Measurements from ENCODE around the gene PRG3.

DNA sequence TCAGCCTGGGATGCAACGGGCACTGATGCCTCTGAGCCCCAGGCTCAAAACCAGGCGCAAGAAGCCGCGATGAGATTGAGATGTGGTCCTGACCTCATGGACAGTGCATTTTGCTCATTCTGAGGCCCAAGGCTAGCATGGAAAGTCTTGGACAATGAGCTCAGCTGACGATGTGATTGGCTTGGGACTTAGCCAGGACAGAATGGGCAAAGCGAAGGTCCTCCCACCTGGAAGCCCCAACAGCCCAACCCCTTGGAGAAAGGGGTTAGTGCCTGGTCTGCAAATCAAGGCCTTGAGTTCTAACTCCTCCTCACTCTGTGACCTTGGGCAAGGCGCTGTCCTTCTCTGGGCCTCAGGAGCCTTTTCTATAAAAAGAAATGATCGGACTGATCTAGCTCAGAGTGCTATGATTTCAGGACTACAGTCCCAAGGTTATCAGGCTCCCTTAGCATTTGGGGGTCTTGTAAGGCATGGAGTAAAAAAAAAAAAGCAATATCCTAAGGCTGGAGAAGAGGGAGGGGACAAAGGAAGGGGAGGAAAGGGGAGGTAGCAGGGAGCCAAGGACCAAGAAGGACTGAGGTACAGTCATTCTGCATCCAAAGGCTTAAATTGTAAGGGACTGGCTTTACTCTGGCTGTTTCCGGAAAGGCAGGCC lies 43.3 kb upstream of the PRG3 start:
- TF ChIP-seq POLR2AphosphoS5 (IDR thresholded peaks at IDR 0.05; ENCODE audit: control insufficient read depth, insufficient read depth, low read depth, low read length) (no peak), BHLHE40 (IDR thresholded peaks at IDR 0.05; ENCODE audit: low read length) (no peak), ESRRA (IDR thresholded peaks at IDR 0.05; ENCODE audit: borderline replicate concordance, low read depth) (no peak), THRAP3 (IDR thresholded peaks at IDR 0.05; ENCODE audit: borderline replicate concordance) (no peak), POLR2A (conservative IDR thresholded peaks at IDR 0.05) (no peak; the same call in 1 of the 2 replicates), MED1 (CRISPR knock-in tag; IDR thresholded peaks at IDR 0.05; ENCODE audit: borderline replicate concordance) (no peak), JUNB (CRISPR knock-in tag; conservative IDR thresholded peaks at IDR 0.05) (no peak), SMAD1 (IDR thresholded peaks at IDR 0.05; ENCODE audit: low read depth, low read length, partially characterized antibody) (no peak), FOS (IDR thresholded peaks at IDR 0.05; ENCODE audit: extremely low read depth, insufficient read length) (no peak)
- TF ChIP-seq, protein P1, sequence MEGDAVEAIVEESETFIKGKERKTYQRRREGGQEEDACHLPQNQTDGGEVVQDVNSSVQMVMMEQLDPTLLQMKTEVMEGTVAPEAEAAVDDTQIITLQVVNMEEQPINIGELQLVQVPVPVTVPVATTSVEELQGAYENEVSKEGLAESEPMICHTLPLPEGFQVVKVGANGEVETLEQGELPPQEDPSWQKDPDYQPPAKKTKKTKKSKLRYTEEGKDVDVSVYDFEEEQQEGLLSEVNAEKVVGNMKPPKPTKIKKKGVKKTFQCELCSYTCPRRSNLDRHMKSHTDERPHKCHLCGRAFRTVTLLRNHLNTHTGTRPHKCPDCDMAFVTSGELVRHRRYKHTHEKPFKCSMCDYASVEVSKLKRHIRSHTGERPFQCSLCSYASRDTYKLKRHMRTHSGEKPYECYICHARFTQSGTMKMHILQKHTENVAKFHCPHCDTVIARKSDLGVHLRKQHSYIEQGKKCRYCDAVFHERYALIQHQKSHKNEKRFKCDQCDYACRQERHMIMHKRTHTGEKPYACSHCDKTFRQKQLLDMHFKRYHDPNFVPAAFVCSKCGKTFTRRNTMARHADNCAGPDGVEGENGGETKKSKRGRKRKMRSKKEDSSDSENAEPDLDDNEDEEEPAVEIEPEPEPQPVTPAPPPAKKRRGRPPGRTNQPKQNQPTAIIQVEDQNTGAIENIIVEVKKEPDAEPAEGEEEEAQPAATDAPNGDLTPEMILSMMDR (IDR thresholded peaks at IDR 0.05 in 2 of 3, conservative IDR thresholded peaks at IDR 0.05 in 1 of 3; ENCODE audit: insufficient read depth in 2 of 3, low read depth in 1 of 3, low read length in 3 of 3): no peak
- TF ChIP-seq, protein P2, sequence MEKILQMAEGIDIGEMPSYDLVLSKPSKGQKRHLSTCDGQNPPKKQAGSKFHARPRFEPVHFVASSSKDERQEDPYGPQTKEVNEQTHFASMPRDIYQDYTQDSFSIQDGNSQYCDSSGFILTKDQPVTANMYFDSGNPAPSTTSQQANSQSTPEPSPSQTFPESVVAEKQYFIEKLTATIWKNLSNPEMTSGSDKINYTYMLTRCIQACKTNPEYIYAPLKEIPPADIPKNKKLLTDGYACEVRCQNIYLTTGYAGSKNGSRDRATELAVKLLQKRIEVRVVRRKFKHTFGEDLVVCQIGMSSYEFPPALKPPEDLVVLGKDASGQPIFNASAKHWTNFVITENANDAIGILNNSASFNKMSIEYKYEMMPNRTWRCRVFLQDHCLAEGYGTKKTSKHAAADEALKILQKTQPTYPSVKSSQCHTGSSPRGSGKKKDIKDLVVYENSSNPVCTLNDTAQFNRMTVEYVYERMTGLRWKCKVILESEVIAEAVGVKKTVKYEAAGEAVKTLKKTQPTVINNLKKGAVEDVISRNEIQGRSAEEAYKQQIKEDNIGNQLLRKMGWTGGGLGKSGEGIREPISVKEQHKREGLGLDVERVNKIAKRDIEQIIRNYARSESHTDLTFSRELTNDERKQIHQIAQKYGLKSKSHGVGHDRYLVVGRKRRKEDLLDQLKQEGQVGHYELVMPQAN (IDR thresholded peaks at IDR 0.05; ENCODE audit: borderline replicate concordance): no peak; the same call in 1 of the 2 replicates

Measured in K562 (cell line).